ENCODE measurements around the gene HCN3.

Gene HCN3

GRCh38 chr1:155277902-155278688 is 832 bp downstream of the HCN3 start:
- TF ChIP-seq CTCF (IDR thresholded peaks at IDR 0.05; ENCODE audit: low read depth, low read length, missing control alignments): peak; percentile 49
- Histone ChIP-seq H3K27ac (no peak overlapping the region), H3K27me3 (replicated peaks) (no peaks in the 10 kb centered on the region), H3K4me3 (ENCODE audit: low read depth, low read length) (peak overlapping the region; percentile 58), H3K36me3 (replicated peaks) (no peaks in the 10 kb centered on the region)
- in situ Hi-C loops (cut with HindIII; ENCODE audit: low pct_ligation_motif_present, low sequenced_read_pairs): no loop called here
- no peak for DNase-seq

- Histone ChIP-seq H3K36me3 (replicated peaks) (no peaks in the 10 kb centered on the region), H3K27ac (no peak overlapping the region), H3K27me3 (replicated peaks) (no peaks in the 10 kb centered on the region), H3K4me3 (ENCODE audit: low read depth, low read length) (no peak overlapping the region)
- TF ChIP-seq CTCF (IDR thresholded peaks at IDR 0.05; ENCODE audit: low read depth, low read length, missing control alignments): no peak
- in situ Hi-C loops (cut with HindIII; ENCODE audit: low pct_ligation_motif_present, low sequenced_read_pairs): no loop called here
- DNase-seq: no peak
Measured at GRCh38 chr1:155278689-155279160, 1.5 kb downstream of the HCN3 start.

GRCh38 chr1:155279268-155279667 is 2.0 kb downstream of the HCN3 start:
- no peak for TF ChIP-seq CTCF (IDR thresholded peaks at IDR 0.05; ENCODE audit: low read depth, low read length, missing control alignments)
- H3K27ac ChIP-seq: no peak overlapping the region
- H3K36me3 ChIP-seq (replicated peaks): no peaks in the 10 kb centered on the region
- H3K4me3 ChIP-seq (ENCODE audit: low read depth, low read length): no peak overlapping the region
- no peak for DNase-seq
- in situ Hi-C loops (cut with HindIII; ENCODE audit: low pct_ligation_motif_present, low sequenced_read_pairs): no loop called here
- no peaks in the 10 kb centered on the region for H3K27me3 ChIP-seq (replicated peaks)

GRCh38 chr1:155282488-155283091 is 5.3 kb downstream of the HCN3 start:
- in situ Hi-C loops (cut with HindIII; ENCODE audit: low pct_ligation_motif_present, low sequenced_read_pairs): no loop called here
- DNase-seq: no peak
- Histone ChIP-seq H3K27me3 (replicated peaks) (no peaks in the 10 kb centered on the region), H3K27ac (no peak overlapping the region), H3K36me3 (replicated peaks) (no peaks in the 10 kb centered on the region), H3K4me3 (ENCODE audit: low read depth, low read length) (no peak overlapping the region)
- no peak for TF ChIP-seq CTCF (IDR thresholded peaks at IDR 0.05; ENCODE audit: low read depth, low read length, missing control alignments)

GRCh38 chr1:155284476-155284875 is 7.2 kb downstream of the HCN3 start:
- in situ Hi-C loops (cut with HindIII; ENCODE audit: low pct_ligation_motif_present, low sequenced_read_pairs): no loop called here
- H3K27ac ChIP-seq: no peak overlapping the region
- no peaks in the 10 kb centered on the region for H3K36me3 ChIP-seq (replicated peaks)
- no peak for DNase-seq
- H3K4me3 ChIP-seq (ENCODE audit: low read depth, low read length): no peak overlapping the region
- no peaks in the 10 kb centered on the region for H3K27me3 ChIP-seq (replicated peaks)
- no peak for TF ChIP-seq CTCF (IDR thresholded peaks at IDR 0.05; ENCODE audit: low read depth, low read length, missing control alignments)
